Colonic mucosa (tissue), 4 donors: ENCODE data around the gene EOGT. TPM values are rescaled to one million over a fixed set of nuclear protein-coding genes. Genes with fewer than 3 reads are reported as not detected.

Experiments
- DNase-seq: peaks from one replicate; pipeline ENCODE4 v3.0.0-alpha.2; 2020
- H3K27ac ChIP-seq: fragments of 200-600 bp; one replicate; pipeline ENCODE4 v1.8.0; 2021
- H3K27me3 ChIP-seq: fragments of 200-600 bp; one replicate; pipeline ENCODE4 v1.8.0; 2021
- H3K36me3 ChIP-seq: fragments of 200-600 bp; one replicate; pipeline ENCODE4 v1.8.0; 2021
- H3K4me1 ChIP-seq: fragments of 200-600 bp; one replicate; pipeline ENCODE4 v1.8.0; 2021; ENCODE audit warnings: mild to moderate bottlenecking
- H3K4me3 ChIP-seq: fragments of 200-600 bp; one replicate; pipeline ENCODE4 v1.8.0; 2021
- H3K9ac ChIP-seq, 2 donors: one replicate each; pipeline ENCODE4 v1.7.0; 2013; ENCODE audit warnings: control low read depth in 2 of 2, low read depth in 2 of 2, low read length in 2 of 2
- H3K9me3 ChIP-seq: fragments of 200-600 bp; one replicate; pipeline ENCODE4 v1.8.0; 2021
- intact Hi-C: fragments of 100-400 bp; cut with DNase I; formaldehyde crosslinking; loops from one replicate; pipeline ENCODE4 v1.14.1; 2022
- total RNA-seq, 2 donors: library from RNA; stranded (reverse); fragmentation: NEBNext Ultra II Directional in 1 of 2; extraction: Animal tissue kit (Norgen Biotek cat#: 25700) in 1 of 2; gene quantifications; one replicate each; pipeline ENCODE4 v1.2.1, GENCODE V29; 2021
- TF ChIP-seq, protein P1 (sequence below): fragments of 200-600 bp; IDR thresholded peaks from one replicate; pipeline ENCODE4 v1.8.0; 2022; ENCODE audit warnings: antibody characterized with exemption, mild to moderate bottlenecking
- donor health status: healthy.
- donor health status: DM: no; HTN: no; CAD: no.
- donor health status: DM: no; HTN: no; CAD: no.

EOGT gene
- total RNA-seq, 2 donors from 2014 or later = 9.1 to 13.2 TPM

DNA sequence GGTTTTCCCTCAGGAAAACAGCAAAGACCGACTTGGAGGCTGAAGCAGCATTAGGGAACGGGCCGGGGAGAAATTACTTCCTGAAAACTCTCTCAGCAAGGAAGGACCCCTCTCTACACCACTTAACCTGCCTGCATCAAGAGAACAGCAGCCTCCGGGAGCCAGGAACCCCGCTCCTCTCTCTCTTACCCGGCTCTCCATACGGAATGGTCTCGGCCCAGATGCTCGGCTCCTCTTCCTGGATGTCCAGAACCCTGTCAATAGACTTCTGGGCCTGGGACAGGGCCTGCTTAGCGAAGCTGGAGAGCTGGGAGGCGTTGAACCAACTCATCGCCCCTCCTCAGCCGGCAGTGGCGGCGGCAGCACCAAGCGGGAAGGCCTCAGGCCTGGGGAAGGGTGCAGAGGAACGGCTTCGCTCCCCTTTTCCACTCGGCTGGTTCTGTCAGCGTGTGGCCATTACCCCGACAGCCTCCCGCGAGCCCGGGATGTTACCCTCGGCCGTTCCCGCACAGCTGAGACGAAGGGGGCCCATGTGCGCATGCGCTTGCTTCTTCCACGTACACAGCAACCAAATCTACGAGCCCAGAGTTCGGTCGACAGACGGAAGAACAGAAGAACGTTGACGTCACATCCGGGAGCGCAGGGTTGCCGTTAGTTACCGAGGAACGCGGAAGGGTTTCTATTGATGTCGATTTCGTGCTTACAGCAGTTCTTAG is 38.4 kb upstream of the EOGT start, which contains the start of gene TMF1:
TMF1 (minus strand) TSS at position 578 of the 716 bp plus-strand sequence; CDS start at position 331, 247 bp downstream.
- Histone ChIP-seq H3K9me3 (no peaks in the 10 kb centered on the region), H3K27me3 (no peaks in the 10 kb centered on the region), H3K9ac (peak within 1 kb of the TSS; percentile 93 to 100), H3K4me1 (peaks cover 10% of the 10 kb centered on the region), H3K36me3 (no peaks in the 10 kb centered on the region), H3K4me3 (peak within 1 kb of the TSS; percentile 88), H3K27ac (peak within 1 kb of the TSS; percentile 98)
- intact Hi-C loops = loop anchor here (5.0 kb wide), 1 partner anchor 40 kb away; the partner anchor contains the start of gene EOGT
- TF ChIP-seq, protein P1, sequence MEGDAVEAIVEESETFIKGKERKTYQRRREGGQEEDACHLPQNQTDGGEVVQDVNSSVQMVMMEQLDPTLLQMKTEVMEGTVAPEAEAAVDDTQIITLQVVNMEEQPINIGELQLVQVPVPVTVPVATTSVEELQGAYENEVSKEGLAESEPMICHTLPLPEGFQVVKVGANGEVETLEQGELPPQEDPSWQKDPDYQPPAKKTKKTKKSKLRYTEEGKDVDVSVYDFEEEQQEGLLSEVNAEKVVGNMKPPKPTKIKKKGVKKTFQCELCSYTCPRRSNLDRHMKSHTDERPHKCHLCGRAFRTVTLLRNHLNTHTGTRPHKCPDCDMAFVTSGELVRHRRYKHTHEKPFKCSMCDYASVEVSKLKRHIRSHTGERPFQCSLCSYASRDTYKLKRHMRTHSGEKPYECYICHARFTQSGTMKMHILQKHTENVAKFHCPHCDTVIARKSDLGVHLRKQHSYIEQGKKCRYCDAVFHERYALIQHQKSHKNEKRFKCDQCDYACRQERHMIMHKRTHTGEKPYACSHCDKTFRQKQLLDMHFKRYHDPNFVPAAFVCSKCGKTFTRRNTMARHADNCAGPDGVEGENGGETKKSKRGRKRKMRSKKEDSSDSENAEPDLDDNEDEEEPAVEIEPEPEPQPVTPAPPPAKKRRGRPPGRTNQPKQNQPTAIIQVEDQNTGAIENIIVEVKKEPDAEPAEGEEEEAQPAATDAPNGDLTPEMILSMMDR = no peak
- DNase-seq = peak; percentile 98

DNA sequence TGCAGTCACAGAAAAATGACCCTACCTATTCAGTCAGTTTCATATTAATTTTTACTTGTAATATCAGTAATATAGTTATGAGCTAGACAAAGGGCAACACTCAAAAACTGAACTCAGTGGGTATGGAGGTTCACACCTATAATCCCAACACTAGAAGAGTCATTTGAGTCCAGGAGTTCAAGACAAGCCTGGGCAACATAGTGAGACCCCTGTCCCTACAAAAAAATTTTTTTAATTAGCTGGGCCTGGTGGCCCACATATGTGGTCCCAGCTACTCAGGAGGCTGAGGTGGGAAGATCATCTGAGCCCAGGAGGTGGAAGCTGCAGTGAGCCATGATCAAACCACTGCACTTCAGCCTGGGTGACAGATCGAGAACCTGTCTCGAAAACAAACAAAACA is 35.5 kb upstream of the EOGT start:
- Histone ChIP-seq H3K4me1 (peaks cover 10% of the 10 kb centered on the region), H3K27me3 (no peaks in the 10 kb centered on the region), H3K9me3 (no peaks in the 10 kb centered on the region), H3K36me3 (no peaks in the 10 kb centered on the region), H3K4me3 (no peak overlapping the region), H3K27ac (no peak overlapping the region), H3K9ac (no peak overlapping the region)
- TF ChIP-seq, protein P1 = no peak
- intact Hi-C loops = no loop called here
- DNase-seq = no peak

DNA sequence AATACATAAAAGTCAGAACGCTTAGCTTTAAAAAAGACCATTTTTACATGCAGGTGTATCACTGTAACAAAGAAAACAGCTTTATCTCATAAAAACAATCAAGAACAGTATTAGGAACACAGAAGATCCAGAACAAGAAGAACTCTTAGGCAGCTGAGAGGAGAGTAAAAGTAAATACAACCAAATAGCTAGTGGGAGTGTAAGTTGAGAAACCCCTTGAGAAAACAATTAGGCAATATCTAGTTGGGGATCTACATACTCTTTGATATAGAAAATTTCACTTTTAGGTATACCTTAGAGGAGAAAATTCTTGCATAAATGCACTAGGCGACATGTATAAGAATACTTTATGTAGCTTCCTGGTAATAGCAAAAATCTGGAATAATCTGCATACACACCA is 31.1 kb upstream of the EOGT start:
- intact Hi-C loops = no loop called here
- Histone ChIP-seq H3K9ac (no peak overlapping the region), H3K36me3 (peaks cover 7% of the 10 kb centered on the region), H3K4me1 (no peaks in the 10 kb centered on the region), H3K9me3 (no peaks in the 10 kb centered on the region), H3K27ac (no peak overlapping the region), H3K4me3 (no peak overlapping the region), H3K27me3 (no peaks in the 10 kb centered on the region)
- TF ChIP-seq, protein P1 = no peak
- no peak for DNase-seq

DNA sequence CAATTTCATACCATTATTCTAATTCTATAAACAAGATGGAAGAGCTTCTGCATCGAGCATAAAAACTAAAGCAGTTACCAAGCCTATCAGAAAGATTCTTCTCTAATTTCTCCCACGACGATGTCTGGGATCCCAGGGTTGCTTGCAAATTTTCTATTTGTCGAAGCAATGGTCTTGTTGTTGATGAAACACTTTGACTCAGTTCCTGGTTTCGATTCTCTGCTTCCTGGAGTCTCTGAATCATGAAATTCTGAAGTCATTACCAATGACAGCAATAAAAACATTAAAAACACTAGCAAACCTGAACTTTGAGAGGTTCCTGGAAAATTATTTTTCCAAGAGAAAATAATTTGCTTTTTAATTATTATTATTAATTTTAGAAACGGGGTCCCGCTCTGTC is 20.0 kb upstream of the EOGT start:
- H3K27me3 ChIP-seq = no peaks in the 10 kb centered on the region
- no peaks in the 10 kb centered on the region for H3K9me3 ChIP-seq
- intact Hi-C loops = no loop called here
- TF ChIP-seq, protein P1 = no peak
- no peak for DNase-seq
- no peak overlapping the region for H3K27ac ChIP-seq
- H3K36me3 ChIP-seq = peaks cover 22% of the 10 kb centered on the region
- H3K4me3 ChIP-seq = no peak overlapping the region
- no peak overlapping the region for H3K9ac ChIP-seq
- no peaks in the 10 kb centered on the region for H3K4me1 ChIP-seq

DNA sequence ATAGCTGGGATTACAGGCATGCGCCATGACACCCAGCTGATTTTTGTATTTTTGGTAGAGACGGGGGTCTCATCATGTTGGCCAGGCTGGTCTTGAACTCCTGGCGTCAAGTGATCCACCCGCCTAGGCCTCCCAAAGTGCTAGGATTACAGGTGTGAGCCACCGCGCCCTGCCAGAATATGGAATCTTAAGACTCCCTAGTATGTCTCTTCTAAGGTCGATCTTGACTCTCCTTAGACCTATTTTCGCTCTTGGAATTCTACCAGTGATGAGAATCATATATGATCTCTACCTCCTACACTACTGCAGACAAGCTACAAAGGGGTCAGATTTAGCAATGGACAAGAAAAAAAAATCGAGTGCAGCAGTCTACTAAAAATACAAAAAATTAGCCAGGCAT is 19.3 kb upstream of the EOGT start:
- H3K9ac ChIP-seq = no peak overlapping the region
- H3K36me3 ChIP-seq = peaks cover 22% of the 10 kb centered on the region
- intact Hi-C loops = no loop called here
- no peak overlapping the region for H3K27ac ChIP-seq
- H3K9me3 ChIP-seq = no peaks in the 10 kb centered on the region
- H3K4me1 ChIP-seq = no peaks in the 10 kb centered on the region
- TF ChIP-seq, protein P1 = no peak
- no peak for DNase-seq
- no peaks in the 10 kb centered on the region for H3K27me3 ChIP-seq
- H3K4me3 ChIP-seq = no peak overlapping the region
